CD4-positive, alpha-beta T cell treated with Interleukin-17A for 4 hours (primary cell): ENCODE measurements around the gene UCHL1.
"Not testable (repeated sequence)": the region's sequence is repeated elsewhere in the genome, so short reads cannot be mapped to it uniquely, and the experiment has no call there.

Source experiments
- DNase-seq: peaks from one replicate; pipeline ENCODE4 v3.0.0-alpha.2; 2020; ENCODE audit warnings: mixed read lengths

The UCHL1 gene

GRCh38 chr4:41294445-41295062, 37.8 kb downstream of the UCHL1 start:
- no peak for DNase-seq

- DNase-seq: no peak
These were observed 40.3 kb downstream of the UCHL1 start for GRCh38 chr4:41296995-41297394.

- DNase-seq: no peak
These were observed 41.1 kb downstream of the UCHL1 start for GRCh38 chr4:41297832-41298231.

- DNase-seq: no peak
These were observed 42.8 kb downstream of the UCHL1 start for GRCh38 chr4:41299486-41299885.

- no peak for DNase-seq
These were observed 44.4 kb downstream of the UCHL1 start for GRCh38 chr4:41301137-41301536.

- no peak for DNase-seq
These were observed 46.8 kb downstream of the UCHL1 start for GRCh38 chr4:41303372-41304118.

GRCh38 chr4:41304221-41304620, 47.5 kb downstream of the UCHL1 start:
- DNase-seq: no peak

GRCh38 chr4:41305476-41305875, 48.7 kb downstream of the UCHL1 start:
- no peak for DNase-seq

- no peak for DNase-seq
These were observed 50.9 kb downstream of the UCHL1 start for GRCh38 chr4:41307638-41308037.

GRCh38 chr4:41308398-41308797, 51.7 kb downstream of the UCHL1 start:
- DNase-seq: no peak

GRCh38 chr4:41315426-41315825, 58.7 kb downstream of the UCHL1 start:
- not testable (repeated sequence) for DNase-seq

- DNase-seq: no peak
These were observed 59.1 kb downstream of the UCHL1 start for GRCh38 chr4:41315862-41316261.
